HG02840 (cell line): ENCODE measurements around the gene MSMB.
"Not testable (repeated sequence)": the region's sequence is repeated elsewhere in the genome, so short reads cannot be mapped to it uniquely, and the experiment has no call there.

Source experiments
- ATAC-seq: cut with Tn5 transposase; IDR thresholded peaks from one replicate; pipeline ENCODE4 v1.9.1; 2021; ENCODE audit warnings: mild to moderate bottlenecking, moderate library complexity, moderate number of reproducible peaks; ENCODE audit not compliant: unreplicated experiment, low FRiP score

The MSMB gene

GRCh38 chr10:46014683-46015405, 31.2 kb downstream of the MSMB start:
- no peak for ATAC-seq

GRCh38 chr10:46014206-46014605, 31.9 kb downstream of the MSMB start:
- no peak for ATAC-seq

DNA sequence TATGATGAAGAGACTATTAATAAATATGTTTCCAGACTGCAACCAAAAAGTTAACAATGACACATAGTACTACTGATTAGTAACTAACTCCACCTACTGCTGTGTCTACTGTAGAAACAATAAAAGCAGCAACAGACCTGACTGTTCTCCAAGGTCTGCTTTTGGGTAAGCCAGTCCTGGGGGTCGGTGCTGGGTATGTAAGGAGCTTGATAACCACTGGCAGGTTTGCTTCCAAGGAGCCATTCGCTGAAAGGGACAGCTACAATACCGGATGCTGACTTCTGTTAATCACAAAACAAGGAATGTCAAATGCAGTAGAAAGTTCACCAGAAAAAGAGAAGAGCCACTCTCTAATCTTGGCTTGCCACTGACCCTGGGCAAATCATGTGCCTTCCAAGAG, 33.3 kb downstream of the MSMB start:
- ATAC-seq = no peak

DNA sequence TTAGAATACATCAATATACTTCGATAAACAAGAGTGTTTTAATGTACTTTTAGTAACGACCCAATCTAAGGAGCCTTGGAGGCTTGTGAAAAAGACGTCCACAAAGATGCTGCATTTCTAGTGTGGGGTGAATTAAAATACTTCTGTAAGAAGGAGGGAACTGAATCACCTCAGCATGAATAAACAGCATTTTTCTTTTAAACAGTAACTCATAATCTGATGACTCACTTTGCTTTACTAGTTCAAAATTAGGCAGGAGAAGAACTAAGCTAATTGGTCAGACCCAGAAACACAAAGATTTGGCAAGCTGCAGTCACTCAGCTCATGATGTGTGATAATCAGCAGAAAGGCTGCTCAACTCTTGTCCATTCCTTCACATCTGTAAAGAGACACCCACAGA, 39.9 kb downstream of the MSMB start:
- ATAC-seq = no peak

GRCh38 chr10:46005383-46005782, 40.7 kb downstream of the MSMB start:
- ATAC-seq = no peak

DNA sequence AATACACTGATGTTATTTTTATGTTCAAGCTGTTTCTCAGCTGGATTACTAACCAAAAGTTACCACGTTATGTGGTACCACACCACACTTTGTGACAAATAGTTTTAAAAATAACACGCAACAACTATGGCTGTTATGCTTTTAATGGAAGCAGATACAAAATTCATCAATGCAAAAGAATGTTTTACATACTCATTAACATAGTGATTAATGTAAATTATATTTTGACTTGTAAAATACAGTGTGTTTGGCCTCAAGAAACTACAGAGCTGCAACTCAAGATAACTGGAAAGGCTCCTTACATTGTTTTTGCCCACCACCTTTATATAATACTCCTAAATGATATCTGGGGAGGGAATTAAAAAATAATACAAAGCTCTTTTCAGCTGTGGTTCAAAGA, 41.1 kb downstream of the MSMB start:
- ATAC-seq = no peak

DNA sequence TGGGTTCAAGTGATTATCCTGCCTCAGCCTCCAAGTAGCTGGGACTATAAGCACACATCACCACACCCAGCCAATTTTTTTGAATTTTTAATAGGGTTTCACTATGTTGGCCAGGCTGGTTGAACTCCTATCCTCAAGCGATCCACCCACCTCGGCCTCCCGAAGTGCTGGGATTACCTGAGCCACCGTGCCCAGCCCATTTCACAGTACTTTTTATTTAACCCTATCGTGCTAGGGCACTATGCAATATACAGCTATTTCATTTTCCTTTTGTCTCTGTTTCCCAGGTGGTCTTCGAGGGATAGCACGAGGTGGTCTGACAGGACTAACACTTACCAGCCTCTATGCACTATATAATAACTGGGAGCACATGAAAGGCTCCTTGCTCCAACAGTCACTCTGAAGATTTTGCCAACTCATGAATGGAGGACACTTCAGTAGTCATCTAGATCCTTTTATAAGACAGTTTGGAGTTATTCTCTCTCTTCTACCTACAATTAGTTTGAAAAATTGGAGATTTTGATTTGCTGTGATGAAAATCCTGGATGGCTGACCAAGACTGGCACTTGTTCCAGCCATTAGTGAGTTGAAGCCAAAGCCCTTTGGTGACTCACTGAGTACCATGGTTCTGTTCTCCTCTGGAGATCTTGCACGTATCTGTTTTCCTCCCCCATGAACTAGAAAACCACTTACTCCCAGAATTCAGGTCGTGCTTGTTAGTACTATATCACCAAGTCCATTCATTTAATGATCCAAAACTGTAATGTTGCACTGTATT, 43.0 kb downstream of the MSMB start:
- ATAC-seq = no peak

GRCh38 chr10:46002189-46002687, 43.8 kb downstream of the MSMB start:
- ATAC-seq = not testable (repeated sequence)

- ATAC-seq = no peak
These were observed 44.8 kb downstream of the MSMB start for GRCh38 chr10:46001187-46001756.

GRCh38 chr10:46000538-46000937, 45.5 kb downstream of the MSMB start:
- no peak for ATAC-seq

DNA sequence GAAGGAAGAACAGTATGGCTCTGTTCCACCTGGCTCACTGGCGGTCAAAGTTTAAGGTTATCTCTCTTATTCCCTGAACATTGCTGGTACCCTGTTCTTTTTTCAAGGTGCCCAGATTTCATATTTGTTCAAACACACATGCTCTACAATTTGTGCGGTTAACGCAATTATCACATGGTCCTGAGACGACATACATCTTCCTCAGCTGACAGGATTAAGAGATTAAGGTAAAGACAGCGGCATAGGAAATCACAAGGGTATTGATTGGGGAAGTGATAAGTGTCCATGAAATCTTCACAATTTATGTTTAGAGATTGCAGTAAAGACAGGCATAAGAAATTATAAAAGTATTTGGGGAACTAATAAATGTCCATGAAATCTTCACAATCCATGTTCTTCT, 46.1 kb downstream of the MSMB start:
- ATAC-seq = not testable (repeated sequence)

DNA sequence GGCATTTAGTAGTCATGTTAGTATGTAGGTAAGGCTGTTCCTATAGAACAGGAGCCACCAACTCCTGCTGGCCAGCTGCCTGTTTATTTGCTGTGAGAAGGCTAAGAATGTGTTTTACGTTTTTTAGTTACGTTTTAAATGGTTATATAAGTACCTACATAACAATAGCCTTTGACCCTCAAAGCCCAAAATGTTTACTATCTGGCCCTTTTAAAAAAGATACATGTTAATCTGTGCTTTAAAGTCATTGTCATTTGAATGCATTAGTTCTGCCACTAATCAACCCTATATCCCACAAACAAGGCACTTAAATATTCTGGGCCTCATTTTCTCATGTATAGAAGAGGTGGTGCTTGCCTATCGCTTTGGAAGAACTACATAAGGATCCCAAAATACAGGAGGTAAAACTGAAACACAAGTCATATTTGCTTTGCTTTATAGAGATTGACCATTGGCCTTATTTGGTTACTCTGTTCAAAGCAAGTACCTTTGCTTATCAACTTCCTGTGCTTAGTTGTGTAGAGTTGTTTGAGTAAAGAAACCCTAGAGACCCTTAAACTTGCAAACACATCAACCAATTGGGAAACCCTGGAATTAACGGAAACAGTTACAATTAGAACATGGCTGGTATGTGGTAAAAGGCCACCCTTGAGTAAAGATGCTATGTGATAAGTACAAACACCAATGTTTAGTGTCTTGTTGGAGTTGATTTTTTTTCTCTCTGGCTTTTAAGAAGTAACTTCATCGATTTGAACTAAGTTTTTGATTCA, 47.9 kb downstream of the MSMB start:
- no peak for ATAC-seq

- ATAC-seq = no peak
These were observed 48.5 kb downstream of the MSMB start for GRCh38 chr10:45997557-45997956.

- not testable (repeated sequence) for ATAC-seq
These were observed 60.5 kb downstream of the MSMB start for GRCh38 chr10:45985590-45985989.

- ATAC-seq = not testable (repeated sequence)
These were observed 61.6 kb downstream of the MSMB start for GRCh38 chr10:45984473-45984872.

- ATAC-seq = not testable (repeated sequence)
These were observed 62.4 kb downstream of the MSMB start for GRCh38 chr10:45983538-45984186.
